GM12891 (cell line): ENCODE measurements around the gene GPR37L1.

Source experiments
- POLR2A ChIP-seq: IDR thresholded peaks from 2 replicates; pipeline ENCODE4 v1.6.1; 2011; ENCODE audit warnings: low read depth, low read length, control low read depth
- POLR2AphosphoS5 ChIP-seq: IDR thresholded peaks from 2 replicates; pipeline ENCODE4 v1.6.1; 2011; ENCODE audit warnings: low read depth, low read length, control low read depth

DNA sequence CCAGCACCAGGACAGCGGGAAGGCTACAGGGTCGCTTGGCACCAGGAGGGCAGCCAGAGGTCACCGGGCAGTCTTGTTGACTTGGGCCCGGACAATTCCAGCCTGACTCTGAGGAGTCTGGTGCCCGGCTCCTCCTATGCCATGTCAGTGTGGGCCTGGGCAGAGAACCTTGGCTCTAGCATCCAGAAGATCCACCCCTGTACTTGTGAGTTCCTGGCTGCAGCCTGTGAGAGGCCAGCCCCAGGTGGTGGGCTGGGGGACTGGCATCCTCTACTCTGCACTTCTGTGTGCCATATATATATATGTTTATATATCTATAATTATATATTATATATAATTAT is 49.3 kb downstream of the GPR37L1 start:
- TF ChIP-seq POLR2A (no peak), POLR2AphosphoS5 (no peak)
